ENCODE results near the gene CASP2. TPM values are rescaled to one million over a fixed set of nuclear protein-coding genes. Genes with fewer than 3 reads are reported as not detected.
"Not testable (repeated sequence)": the region's sequence is repeated elsewhere in the genome, so short reads cannot be mapped to it uniquely, and the experiment has no call there.

Gene CASP2
- total RNA-seq, 1 donor from 2014 or later = 33.8 TPM

DNA sequence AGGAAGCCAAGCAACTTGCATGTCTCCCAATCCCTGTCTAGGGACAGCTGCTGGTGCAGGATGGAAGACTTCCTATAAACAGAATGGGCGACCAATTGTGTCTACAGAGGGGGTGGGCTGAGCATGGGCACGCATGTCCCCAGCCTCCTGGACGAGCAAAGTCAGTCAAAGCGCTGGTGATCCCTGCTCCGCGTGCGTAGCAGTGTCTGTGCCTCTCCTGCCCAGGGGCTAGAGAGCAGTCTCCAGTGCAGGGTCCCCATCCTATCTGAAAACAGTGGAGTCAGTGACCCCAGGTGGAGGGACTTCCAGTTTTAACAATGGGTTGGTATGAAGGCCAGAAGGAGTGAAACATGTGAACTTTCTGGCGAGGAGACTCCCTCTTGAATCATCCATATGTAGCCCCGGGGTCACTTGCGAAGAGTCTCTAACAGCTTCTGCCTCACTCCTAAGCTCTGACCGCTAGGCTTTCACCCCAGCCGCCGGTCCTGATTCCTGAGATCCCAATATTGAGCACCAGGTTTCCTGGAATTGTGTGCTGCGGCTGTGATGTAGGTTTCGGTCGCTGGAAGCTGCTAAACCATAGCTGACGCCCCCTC is 714 bp upstream of the CASP2 start:
- ATAC-seq = no peak
- intact Hi-C loops (cut with DNase I) = no loop called here
- no peak for DNase-seq (ENCODE audit: low spot score)

DNA sequence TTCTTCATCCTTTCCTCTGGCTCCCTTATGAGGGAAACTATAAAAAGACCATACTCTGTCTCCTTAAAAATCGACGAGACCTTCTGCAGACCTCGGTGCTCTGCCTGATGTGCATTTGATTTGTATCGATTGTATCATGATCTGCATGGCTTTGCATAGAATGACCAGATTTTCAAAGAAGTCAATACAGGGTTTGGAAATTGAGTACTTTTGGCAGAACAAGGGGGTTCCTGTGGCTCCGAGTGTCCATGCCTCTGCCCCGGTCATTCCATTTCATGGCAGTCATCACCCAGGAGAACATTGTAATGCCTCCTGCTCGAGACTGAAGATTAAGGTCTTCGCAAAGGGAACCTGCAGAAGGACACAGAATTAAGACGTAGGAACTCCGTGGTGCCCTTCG is 685 bp downstream of the CASP2 start:
- ATAC-seq (no peak), DNase-seq (ENCODE audit: low spot score) (no peak)
- intact Hi-C loops (cut with DNase I) = no loop called here

DNA sequence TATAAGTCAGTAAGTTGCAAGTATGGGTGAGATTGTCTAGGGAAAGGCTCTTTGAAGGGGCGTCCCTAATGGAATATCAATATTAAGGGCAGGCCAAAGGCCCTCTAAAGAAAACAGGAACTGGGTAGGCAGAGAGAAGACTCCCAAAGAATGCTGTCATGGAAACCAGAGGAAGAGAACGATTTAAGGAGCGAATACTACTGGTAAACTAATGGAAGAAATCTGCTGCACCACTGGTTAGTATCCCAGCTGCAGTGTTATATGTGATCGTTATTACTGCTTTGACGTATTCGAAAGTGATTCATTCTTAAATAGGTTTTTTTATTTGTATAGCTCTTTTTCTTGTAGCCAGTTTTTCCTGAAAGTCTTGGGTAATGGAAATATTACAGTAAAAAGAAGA is 1.3 kb downstream of the CASP2 start:
- DNase-seq (ENCODE audit: low spot score) (no peak), ATAC-seq (no peak)
- intact Hi-C loops (cut with DNase I) = no loop called here

DNA sequence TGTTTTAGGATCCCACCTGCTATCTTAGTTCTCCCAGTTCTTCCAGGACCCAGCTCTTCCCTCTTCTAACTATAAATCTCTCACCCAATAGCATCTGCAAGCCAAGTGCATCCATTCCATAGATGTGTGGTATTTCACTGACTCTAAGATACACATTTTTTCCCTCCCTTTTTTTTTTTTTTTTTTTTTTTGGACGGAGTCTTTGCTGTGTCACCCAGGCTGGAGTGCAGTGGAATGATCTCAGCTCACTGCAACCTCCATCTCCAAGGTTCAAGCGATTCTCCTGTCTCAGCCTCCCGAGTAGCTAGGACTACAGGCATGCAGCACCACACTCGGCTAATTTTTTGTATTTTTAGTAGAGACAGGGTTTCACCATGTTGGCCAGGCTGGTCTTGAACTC is 1.7 kb downstream of the CASP2 start:
- intact Hi-C loops (cut with DNase I); ATAC-seq; DNase-seq (ENCODE audit: low spot score): not testable (repeated sequence)

DNA sequence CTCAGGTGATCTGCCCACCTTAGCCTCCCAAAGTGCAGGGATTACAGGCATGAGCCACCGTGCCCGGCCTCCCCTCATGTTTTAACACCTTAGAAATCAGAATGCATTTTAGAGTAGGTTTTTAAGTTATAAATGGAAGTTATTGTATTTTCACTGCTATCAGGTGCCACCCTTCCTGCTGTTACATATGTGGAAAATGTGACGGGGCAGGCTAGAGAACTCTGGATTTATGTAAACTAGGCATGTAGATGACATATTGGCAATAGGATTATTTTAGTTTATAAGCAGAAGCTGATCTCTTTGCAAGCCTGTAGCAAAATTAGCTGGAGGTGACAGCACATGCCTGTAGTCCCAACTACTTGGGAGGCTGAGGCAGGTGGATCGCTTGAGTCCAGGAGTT is 2.1 kb downstream of the CASP2 start:
- no peak for DNase-seq (ENCODE audit: low spot score)
- intact Hi-C loops (cut with DNase I) = no loop called here
- no peak for ATAC-seq

DNA sequence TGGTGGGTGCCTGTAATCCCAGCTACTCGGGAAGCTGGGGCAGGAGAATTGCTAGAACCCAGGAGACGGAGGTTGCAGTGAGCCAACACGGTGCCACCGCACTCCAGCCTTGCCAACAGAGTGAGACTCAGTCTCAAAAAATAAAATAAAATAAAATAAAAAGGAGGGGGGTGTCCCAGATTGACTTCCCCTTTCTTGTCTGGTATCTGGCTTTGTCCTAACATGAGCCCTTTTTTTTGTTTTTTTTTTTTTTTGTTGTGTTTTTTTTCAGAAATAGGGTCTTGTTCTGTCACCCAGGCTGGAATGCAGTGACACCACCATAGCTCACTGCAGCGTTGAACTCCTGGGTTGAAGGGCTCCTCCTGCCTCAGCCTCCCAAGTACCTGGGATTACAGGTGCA is 4.7 kb downstream of the CASP2 start:
- intact Hi-C loops (cut with DNase I) = no loop called here
- ATAC-seq (no peak), DNase-seq (ENCODE audit: low spot score) (no peak)

DNA sequence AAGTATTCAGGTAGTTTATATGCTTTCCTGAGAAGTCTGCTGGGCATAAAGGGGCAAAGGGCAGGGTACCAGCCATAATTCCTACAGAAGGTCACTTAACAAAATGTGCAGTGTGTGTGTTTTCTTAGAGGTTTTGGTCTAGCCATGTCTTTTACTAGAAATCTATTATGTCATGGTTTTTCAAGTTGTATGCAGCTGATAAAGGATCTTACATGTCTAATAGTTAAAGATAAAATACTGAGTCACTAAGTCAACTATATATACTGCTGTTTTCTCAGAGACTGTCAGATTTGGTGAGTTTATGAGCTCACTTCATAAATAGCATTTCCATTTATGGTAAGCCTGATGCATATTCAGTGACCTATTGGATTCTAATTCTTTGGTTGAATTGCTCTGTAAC is 7.7 kb downstream of the CASP2 start:
- intact Hi-C loops (cut with DNase I) = no loop called here
- no peak for DNase-seq (ENCODE audit: low spot score)
- no peak for ATAC-seq

DNA sequence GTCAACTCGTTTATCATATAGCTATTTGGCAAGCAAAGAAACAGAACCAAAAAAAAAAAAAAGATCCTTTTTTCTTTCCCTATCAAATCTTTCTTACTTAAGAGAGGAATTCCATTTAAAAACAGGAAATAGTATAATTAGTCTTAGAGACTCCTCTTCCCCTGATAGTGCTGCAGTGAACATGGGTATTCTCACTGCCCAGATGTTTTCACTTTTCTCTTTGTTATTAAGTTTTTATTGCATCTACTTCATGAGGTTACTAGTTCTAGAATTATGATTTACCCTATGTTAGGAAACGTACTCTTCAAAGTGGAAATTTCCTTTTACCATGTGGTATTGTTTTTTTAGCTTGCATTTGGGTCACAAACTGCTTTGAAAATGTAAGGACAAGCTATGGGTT is 8.5 kb downstream of the CASP2 start:
- ATAC-seq = no peak
- intact Hi-C loops (cut with DNase I) = no loop called here
- DNase-seq (ENCODE audit: low spot score) = no peak

DNA sequence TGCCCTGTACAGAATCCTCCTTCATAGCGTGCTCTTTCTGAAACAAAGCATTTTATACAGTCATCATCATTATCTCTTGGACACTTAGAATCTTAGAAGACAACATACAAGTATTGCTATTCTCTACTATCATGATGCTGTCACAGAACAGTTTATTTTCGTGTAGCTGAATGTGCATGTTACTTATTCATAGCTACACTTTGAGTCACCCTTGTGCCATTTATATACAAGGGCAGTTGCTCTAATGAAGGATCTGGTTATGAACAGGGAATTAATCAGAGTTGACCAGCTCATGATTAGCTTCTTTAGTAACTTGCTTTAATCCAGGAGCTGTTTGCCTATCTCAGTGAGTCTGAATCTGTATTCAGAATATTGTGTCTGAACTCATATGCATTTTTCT is 11.2 kb downstream of the CASP2 start:
- ATAC-seq = no peak
- intact Hi-C loops (cut with DNase I) = no loop called here
- DNase-seq (ENCODE audit: low spot score) = no peak

DNA sequence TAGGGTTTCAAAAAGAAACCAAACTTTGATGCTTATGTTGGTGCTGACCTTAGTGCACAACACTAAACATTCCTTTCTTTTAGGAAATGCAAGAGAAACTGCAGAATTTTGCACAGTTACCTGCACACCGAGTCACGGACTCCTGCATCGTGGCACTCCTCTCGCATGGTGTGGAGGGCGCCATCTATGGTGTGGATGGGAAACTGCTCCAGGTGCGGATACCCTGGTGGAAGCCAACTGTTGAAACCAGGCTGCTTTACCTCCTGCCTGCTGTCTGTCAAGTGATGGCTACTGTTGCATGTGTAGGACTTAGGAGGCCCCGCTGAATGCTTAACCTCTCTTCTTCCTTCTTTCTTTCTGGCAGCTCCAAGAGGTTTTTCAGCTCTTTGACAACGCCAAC is 11.7 kb downstream of the CASP2 start:
- ATAC-seq = peak; percentile 48
- DNase-seq (ENCODE audit: low spot score) = no peak
- intact Hi-C loops (cut with DNase I) = loop anchor here (10.0 kb wide), 1 partner anchor 55 kb away; no protein-coding TSS in a partner anchor

DNA sequence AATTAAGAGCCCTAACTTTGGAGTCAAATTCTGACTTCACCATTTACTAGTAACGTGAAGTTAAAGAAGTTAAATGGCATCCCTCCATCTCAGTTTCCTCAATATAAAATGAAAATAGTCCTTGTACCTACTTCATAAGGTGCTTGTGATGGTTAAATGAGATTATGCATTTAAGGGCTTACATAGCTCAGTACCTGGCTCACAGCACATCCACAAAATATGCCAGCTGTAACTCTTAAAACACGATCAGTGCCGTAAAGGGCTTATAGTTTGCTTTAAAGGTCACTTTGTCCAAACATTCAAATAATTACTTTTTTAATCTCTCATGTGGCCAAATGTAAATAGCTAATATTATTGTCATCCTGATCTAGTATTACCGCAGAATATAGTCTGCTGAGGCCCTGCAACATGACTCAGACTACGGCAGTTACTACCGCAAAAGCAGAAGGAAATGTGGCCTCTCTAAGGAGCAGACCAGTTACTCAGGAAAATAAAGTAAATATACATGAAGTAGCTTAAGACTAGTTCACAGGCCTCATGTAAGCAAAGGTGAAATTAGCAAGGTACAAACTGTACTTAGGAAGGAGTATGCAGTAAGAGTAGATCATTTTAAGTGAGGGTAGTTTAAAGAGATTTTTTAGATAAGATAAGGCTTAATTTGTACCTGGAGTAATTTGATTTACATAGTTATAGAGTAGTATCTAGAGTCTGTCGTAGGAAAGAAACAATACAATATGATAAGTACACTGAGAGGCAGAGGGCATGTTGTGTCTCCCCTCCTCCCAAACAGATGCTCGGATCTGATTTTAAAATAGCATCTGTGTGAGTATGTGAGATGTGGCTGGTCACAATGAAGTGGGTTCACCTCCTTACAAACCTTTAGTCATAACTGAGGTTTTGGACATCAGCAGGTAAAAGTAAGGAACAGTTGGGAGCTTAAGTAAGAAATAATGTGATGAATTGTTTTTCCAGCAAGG is 13.1 kb downstream of the CASP2 start:
- no peak for DNase-seq (ENCODE audit: low spot score)
- ATAC-seq = peak; percentile 60
- intact Hi-C loops (cut with DNase I) = loop anchor here (10.0 kb wide), 1 partner anchor 56 kb away; no protein-coding TSS in a partner anchor

DNA sequence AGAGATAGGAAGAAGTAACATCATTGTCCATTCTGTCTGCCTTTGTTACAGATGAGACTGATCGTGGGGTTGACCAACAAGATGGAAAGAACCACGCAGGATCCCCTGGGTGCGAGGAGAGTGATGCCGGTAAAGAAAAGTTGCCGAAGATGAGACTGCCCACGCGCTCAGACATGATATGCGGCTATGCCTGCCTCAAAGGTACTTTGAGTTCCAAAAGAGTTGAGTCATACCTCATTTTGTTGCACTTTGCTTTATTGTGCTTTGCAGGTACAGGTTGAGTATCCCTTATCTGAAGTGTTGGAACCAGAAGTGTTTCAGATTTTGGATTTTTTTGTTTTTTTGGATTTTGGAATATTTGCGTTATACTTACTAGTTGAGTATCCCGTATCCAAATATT is 15.6 kb downstream of the CASP2 start:
- ATAC-seq = no peak
- no peak for DNase-seq (ENCODE audit: low spot score)
- intact Hi-C loops (cut with DNase I) = loop anchor here (10.0 kb wide), 1 partner anchor 59 kb away; no protein-coding TSS in a partner anchor

DNA sequence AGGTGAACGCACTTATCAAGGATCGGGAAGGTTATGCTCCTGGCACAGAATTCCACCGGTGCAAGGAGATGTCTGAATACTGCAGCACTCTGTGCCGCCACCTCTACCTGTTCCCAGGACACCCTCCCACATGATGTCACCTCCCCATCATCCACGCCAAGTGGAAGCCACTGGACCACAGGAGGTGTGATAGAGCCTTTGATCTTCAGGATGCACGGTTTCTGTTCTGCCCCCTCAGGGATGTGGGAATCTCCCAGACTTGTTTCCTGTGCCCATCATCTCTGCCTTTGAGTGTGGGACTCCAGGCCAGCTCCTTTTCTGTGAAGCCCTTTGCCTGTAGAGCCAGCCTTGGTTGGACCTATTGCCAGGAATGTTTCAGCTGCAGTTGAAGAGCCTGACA is 16.8 kb downstream of the CASP2 start:
- DNase-seq (ENCODE audit: low spot score) (no peak), ATAC-seq (no peak)
- intact Hi-C loops (cut with DNase I) = loop anchor here (10.0 kb wide), 1 partner anchor 60 kb away; no protein-coding TSS in a partner anchor

DNA sequence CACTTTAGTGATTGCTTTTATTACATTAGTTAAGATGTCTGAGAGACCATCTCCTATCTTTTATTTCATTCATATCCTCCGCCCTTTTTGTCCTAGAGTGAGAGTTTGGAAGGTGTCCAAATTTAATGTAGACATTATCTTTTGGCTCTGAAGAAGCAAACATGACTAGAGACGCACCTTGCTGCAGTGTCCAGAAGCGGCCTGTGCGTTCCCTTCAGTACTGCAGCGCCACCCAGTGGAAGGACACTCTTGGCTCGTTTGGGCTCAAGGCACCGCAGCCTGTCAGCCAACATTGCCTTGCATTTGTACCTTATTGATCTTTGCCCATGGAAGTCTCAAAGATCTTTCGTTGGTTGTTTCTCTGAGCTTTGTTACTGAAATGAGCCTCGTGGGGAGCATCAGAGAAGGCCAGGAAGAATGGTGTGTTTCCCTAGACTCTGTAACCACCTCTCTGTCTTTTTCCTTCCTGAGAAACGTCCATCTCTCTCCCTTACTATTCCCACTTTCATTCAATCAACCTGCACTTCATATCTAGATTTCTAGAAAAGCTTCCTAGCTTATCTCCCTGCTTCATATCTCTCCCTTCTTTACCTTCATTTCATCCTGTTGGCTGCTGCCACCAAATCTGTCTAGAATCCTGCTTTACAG is 17.4 kb downstream of the CASP2 start:
- ATAC-seq (peak; percentile 81), DNase-seq (ENCODE audit: low spot score) (peak; percentile 89)
- intact Hi-C loops (cut with DNase I) = loop anchor here (10.0 kb wide), 1 partner anchor 61 kb away; no protein-coding TSS in a partner anchor

DNA sequence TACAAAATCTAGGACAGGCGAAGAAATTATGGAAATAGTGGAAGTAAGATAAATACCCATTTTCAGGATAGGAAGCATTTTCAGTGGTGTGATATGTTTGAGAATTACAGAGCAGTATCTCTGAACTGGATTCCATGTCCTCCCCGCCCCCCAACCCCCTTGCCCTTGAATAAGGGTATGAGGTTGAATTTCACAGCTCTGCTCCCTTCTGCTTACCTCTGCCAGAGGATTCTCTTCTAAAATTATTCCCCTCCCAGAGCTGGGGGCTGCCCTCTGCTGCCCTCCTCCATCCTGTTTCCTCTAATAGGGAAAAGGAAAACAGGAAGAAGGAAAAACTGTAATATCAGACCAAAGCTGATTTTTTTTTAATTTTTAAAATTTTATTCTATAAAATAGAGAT is 20.5 kb downstream of the CASP2 start:
- DNase-seq (ENCODE audit: low spot score) (no peak), ATAC-seq (no peak)
- intact Hi-C loops (cut with DNase I) = loop anchor here (10.0 kb wide), 1 partner anchor 64 kb away; no protein-coding TSS in a partner anchor

DNA sequence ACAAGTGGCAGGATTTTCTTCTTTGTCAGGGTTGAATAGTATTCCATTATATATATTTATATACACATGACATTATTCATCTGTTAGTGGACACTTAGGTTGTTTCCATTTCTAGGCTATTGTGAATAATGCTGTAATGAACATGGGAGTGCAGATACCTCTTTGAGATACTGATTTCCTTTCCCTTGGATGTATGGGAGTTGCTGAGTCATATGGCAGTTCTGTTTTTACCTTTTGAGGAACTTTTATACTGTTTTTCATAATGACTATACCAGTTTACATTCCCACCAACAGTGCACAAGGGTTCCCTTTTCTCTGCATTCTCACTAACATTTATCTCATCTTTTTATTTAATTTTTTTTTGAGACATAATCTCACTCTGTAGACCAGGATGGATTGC is 26.0 kb downstream of the CASP2 start:
- DNase-seq (ENCODE audit: low spot score) = no peak
- intact Hi-C loops (cut with DNase I) = no loop called here

DNA sequence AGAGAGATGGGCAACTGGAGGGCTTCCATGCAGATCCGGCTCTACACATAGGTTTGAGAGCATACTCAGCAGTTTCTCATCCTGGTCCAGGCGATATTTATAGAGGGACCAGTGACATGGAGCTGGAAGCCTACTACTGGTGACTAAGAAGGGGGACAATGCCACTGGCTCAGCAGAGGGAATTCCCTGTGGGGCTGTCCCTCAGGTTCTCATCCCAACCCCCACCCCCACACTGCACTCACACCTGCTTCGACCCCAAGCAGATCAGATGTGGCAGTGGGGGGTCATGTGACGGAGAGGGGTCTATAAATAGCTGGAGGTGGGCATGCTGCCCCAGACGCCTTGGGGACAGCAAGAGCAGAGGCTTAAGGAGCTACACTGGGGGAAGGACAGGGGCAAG is 27.6 kb downstream of the CASP2 start, which contains the start of gene CLCN1:
Gene CLCN1, plus strand, starts transcription at position 336 of the 400 bp plus-strand sequence. CDS start 102 bp downstream, outside the sequence.
- ATAC-seq (no peak), DNase-seq (ENCODE audit: low spot score) (no peak)
- intact Hi-C loops (cut with DNase I) = no loop called here

More for the DNA sequence above, 26.0 kb downstream of the CASP2 start:
- no peak for ATAC-seq

DNA sequence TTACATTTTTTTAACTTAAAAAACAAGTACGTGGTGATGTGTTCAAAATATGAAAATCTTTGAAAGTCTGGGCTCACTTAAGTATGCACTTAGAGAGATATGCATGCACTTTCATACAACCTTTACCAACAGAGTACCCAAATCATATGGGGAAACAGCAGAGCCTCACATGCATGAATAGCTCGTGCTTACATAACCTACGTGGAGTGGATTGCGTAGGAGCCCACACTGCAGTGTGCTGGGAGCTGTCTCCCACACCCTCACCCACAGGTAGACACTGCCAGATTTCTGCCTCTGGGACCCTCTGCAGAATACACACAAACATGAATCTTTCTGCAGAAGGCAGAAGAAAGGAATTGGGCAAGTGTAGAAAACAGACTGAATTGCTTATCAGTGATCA is 28.3 kb downstream of the CASP2 start:
- ATAC-seq (no peak), DNase-seq (ENCODE audit: low spot score) (no peak)
- intact Hi-C loops (cut with DNase I) = no loop called here

DNA sequence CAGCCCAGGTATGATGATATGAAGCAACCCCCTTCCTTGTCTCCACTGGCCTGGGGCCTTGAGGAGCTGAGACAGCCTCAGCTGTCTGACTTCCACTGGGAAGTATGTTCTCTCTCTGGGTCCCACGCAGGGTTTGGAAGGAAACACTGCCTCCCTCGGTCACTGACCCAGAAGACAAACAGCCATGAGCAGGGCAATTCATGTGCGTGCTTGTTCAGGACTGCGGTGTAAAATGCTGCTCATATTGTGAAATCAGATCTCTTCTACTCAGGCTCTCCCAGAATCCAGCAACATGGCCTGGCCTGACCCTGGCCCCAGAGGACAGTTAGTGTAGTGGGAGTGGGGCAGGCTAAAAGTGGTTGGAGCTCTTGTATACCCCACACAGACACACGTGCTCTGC is 30.5 kb downstream of the CASP2 start:
- peak; percentile 86 for ATAC-seq
- intact Hi-C loops (cut with DNase I) = no loop called here
- DNase-seq (ENCODE audit: low spot score) = no peak
